ENCODE results near the gene UFL1.
A peak's percentile ranks its signal among the peaks of the same experiment; 100 is the strongest.

UFL1 gene

GRCh38 chr6:96575359-96575758 lies 53.8 kb downstream of the UFL1 start:
- no peak for DNase-seq

GRCh38 chr6:96576221-96576620 lies 54.6 kb downstream of the UFL1 start:
- DNase-seq, result peak; percentile 19

DNA sequence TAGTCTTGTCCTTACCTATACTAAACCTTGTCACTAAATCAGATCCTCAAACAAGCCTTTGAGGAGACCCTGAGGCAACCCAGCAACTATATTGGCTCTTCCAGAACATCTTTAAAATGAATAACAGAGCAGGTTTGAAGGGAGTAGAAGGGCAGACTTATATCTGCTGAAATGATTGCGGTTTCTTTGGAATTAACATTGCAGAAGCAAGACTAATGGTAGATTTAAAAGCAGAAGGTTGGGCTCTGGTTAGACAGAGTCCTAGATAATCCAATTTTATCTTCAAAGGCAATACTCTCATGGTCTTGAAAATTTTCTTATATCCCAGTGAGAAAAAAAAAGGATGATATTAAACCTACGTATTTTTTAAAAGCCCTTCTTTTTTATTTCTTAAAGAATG lies 60.4 kb downstream of the UFL1 start:
- no peak for DNase-seq

GRCh38 chr6:96582436-96582835 lies 60.8 kb downstream of the UFL1 start:
- no peak for DNase-seq

DNA sequence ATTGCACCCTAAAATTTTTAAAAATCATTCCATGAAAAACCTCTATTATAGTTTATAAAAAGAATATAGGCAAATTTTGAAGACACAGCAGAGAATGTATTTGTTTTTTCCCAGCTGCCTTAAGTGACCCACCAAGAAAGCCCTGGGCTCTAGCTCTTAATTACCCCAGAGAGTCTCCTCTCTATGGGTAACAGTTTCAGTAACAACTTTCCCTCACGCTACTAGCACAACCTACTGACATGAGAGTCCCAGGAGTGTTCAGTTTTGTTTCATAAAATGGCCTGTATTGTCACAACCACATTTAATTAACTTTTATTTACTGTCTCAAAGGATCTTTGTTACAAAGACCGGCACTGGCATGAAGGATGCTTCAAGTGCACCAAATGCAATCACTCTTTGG lies 82.8 kb downstream of the UFL1 start:
- DNase-seq, result peak; percentile 64

Data from NCI-H69 (cell line).